Fibroblast of villous mesenchyme (primary cell): ENCODE data around the gene NCAN. TPM values are rescaled to one million over a fixed set of nuclear protein-coding genes. Genes with fewer than 3 reads are reported as not detected.

Source experiments
- DNase-seq: peaks from one replicate; pipeline ENCODE4 v3.0.0-alpha.2; 2010; ENCODE audit warnings: low read depth
- H3K4me3 ChIP-seq: 2 replicates; pipeline ENCODE4 v1.5.1; 2011; ENCODE audit warnings: low read depth, mild to moderate bottlenecking, low read length
- CTCF ChIP-seq: IDR thresholded peaks from 2 replicates; pipeline ENCODE4 v1.5.1; 2012; ENCODE audit warnings: low read depth, mild to moderate bottlenecking, low read length; ENCODE audit not compliant: insufficient read depth
- total RNA-seq: library from RNA; depleted of rRNA; stranded (reverse); fragments of >200 nt; gene quantifications from 2 replicates; pipeline ENCODE4 v1.2.3, GENCODE V29; 2012

NCAN gene
- total RNA-seq, 1 donor, result not detected

GRCh38 chr19:19224150-19224851 is 12.5 kb downstream of the NCAN start:
- no peak for TF ChIP-seq CTCF
- peak overlapping the region; percentile 30 for H3K4me3 ChIP-seq
- DNase-seq, result no peak

- DNase-seq, result peak; percentile 79
- H3K4me3 ChIP-seq, result peak overlapping the region; percentile 30
- peak; percentile 74 for TF ChIP-seq CTCF
Measured at GRCh38 chr19:19224852-19225494, 13.2 kb downstream of the NCAN start.

- no peak for TF ChIP-seq CTCF
- H3K4me3 ChIP-seq, result no peak overlapping the region
- DNase-seq, result no peak
Measured at GRCh38 chr19:19226204-19226603, 14.4 kb downstream of the NCAN start.

- DNase-seq, result no peak
- H3K4me3 ChIP-seq, result no peak overlapping the region
- TF ChIP-seq CTCF, result no peak
Measured at GRCh38 chr19:19226663-19227062, 14.9 kb downstream of the NCAN start.

- no peak for DNase-seq
- no peak overlapping the region for H3K4me3 ChIP-seq
- TF ChIP-seq CTCF, result no peak
Measured at GRCh38 chr19:19227217-19227616, 15.5 kb downstream of the NCAN start.

GRCh38 chr19:19229701-19230100 is 17.9 kb downstream of the NCAN start:
- H3K4me3 ChIP-seq, result no peak overlapping the region
- DNase-seq, result no peak
- TF ChIP-seq CTCF, result no peak
